Measurements from ENCODE around the gene TSHZ2. TPM values are rescaled to one million over a fixed set of nuclear protein-coding genes. Genes with fewer than 3 reads are reported as not detected.

TSHZ2 gene
- total RNA-seq, 4 donors from 2014 or later = 4.0 to 57.8 (median 10.3) TPM

GRCh38 chr20:53176134-53176533, 204.0 kb downstream of the TSHZ2 start:
- no peaks in the 10 kb centered on the region for H3K9me3 ChIP-seq
- no peak overlapping the region for H3K27ac ChIP-seq
- DNase-seq = no peak
- TF ChIP-seq POLR2A (IDR thresholded peaks at IDR 0.05) (no peak), CTCF (IDR thresholded peaks at IDR 0.05) (no peak)
- no peaks in the 10 kb centered on the region for H3K4me1 ChIP-seq
- H3K27me3 ChIP-seq = no peaks in the 10 kb centered on the region
- no peak overlapping the region for H3K4me3 ChIP-seq
- no peaks in the 10 kb centered on the region for H3K36me3 ChIP-seq

GRCh38 chr20:53177687-53178086, 205.5 kb downstream of the TSHZ2 start:
- no peaks in the 10 kb centered on the region for H3K27me3 ChIP-seq
- H3K9me3 ChIP-seq = no peaks in the 10 kb centered on the region
- H3K4me1 ChIP-seq = no peaks in the 10 kb centered on the region

GRCh38 chr20:53179749-53180148, 207.6 kb downstream of the TSHZ2 start:
- Histone ChIP-seq H3K4me1 (no peaks in the 10 kb centered on the region), H3K27me3 (no peaks in the 10 kb centered on the region), H3K4me3 (no peak overlapping the region), H3K9me3 (no peaks in the 10 kb centered on the region), H3K36me3 (no peaks in the 10 kb centered on the region), H3K27ac (no peak overlapping the region)
- TF ChIP-seq POLR2A (IDR thresholded peaks at IDR 0.05) = no peak
- no peak for TF ChIP-seq CTCF (IDR thresholded peaks at IDR 0.05)
- no peak for DNase-seq

More at GRCh38 chr20:53177687-53178086, 205.5 kb downstream of the TSHZ2 start:
- Histone ChIP-seq H3K27ac (no peak overlapping the region), H3K36me3 (no peaks in the 10 kb centered on the region), H3K4me3 (no peak overlapping the region)
- TF ChIP-seq POLR2A (IDR thresholded peaks at IDR 0.05) (no peak), CTCF (IDR thresholded peaks at IDR 0.05) (no peak)
- DNase-seq = no peak

GRCh38 chr20:53180928-53181362, 208.8 kb downstream of the TSHZ2 start:
- H3K9me3 ChIP-seq = no peaks in the 10 kb centered on the region
- no peak for DNase-seq
- H3K4me1 ChIP-seq = no peaks in the 10 kb centered on the region
- H3K4me3 ChIP-seq = no peak overlapping the region
- TF ChIP-seq CTCF (IDR thresholded peaks at IDR 0.05) (no peak), POLR2A (IDR thresholded peaks at IDR 0.05) (no peak)
- no peaks in the 10 kb centered on the region for H3K36me3 ChIP-seq
- H3K27ac ChIP-seq = no peak overlapping the region
- H3K27me3 ChIP-seq = no peaks in the 10 kb centered on the region

- TF ChIP-seq CTCF (IDR thresholded peaks at IDR 0.05) (no peak), POLR2A (IDR thresholded peaks at IDR 0.05) (no peak)
Observed at GRCh38 chr20:53181866-53182376, 209.8 kb downstream of the TSHZ2 start.

GRCh38 chr20:53183181-53183580, 211.0 kb downstream of the TSHZ2 start:
- Histone ChIP-seq H3K4me3 (no peak overlapping the region), H3K27me3 (no peaks in the 10 kb centered on the region), H3K36me3 (no peaks in the 10 kb centered on the region), H3K9me3 (no peaks in the 10 kb centered on the region), H3K27ac (no peak overlapping the region), H3K4me1 (no peaks in the 10 kb centered on the region)
- no peak for DNase-seq
- TF ChIP-seq CTCF (IDR thresholded peaks at IDR 0.05) (no peak), POLR2A (IDR thresholded peaks at IDR 0.05) (no peak)

More at GRCh38 chr20:53181866-53182376, 209.8 kb downstream of the TSHZ2 start:
- Histone ChIP-seq H3K4me1 (no peaks in the 10 kb centered on the region), H3K4me3 (no peak overlapping the region), H3K9me3 (no peaks in the 10 kb centered on the region), H3K27me3 (no peaks in the 10 kb centered on the region), H3K27ac (no peak overlapping the region), H3K36me3 (no peaks in the 10 kb centered on the region)
- DNase-seq = no peak
